AML-193 (cell line): ENCODE data around the gene AKT1S1.
"Not testable (repeated sequence)": the region's sequence is repeated elsewhere in the genome, so short reads cannot be mapped to it uniquely, and the experiment has no call there.

Experiments
- DNase-seq, 2 experiments: peaks; one replicate each; lab custom pipeline; 2025; lab: John Stamatoyannopoulos, UW

AKT1S1 gene

DNA sequence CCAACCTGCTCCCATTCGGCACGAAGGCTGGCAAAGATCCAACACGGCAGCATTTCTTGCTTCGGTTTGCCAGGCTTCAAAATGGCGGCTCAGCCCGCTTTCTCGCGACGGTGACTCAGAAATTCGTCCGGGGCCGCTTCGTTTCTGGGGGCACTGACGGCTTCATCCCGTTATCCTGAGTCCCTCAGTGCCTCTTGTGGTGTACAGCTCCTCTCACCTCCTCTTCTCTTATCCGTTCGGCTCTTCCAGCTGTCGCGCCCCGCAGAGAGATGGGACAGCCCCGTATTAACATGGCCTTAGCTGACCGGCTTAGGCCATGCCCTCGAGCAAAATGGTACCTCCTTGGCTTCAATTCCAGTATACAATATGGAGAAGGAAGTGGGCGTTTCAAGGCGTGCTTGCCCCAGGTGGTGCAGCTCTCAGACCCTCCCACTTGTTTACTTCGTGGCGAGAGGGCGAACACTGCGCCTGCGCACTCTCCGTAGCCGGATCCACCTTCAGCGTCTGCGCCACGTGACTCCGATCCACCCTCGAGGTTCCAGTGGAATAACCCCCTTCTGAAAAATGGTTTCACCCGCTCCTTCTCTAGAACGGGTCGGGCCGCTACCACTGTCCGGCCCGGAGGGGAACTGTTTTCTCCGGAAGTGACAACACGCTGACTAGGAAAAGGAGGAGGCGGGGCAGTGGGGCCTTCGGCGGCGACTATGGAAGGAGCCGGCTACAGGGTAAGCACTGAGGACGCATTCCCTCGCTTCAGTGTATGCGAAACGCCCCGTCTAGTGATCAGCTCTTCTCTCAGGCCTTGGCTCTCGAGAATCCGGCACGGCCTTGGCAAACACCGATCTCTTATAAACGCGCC, at the start of gene AKT1S1, which contains the start of gene TBC1D17:
Gene AKT1S1 (minus strand): TSS at position 336 of the 859 bp plus-strand sequence. CDS start 4,060 bp downstream, outside the sequence.
Gene TBC1D17 (plus strand): TSS at position 683 of the 859 bp plus-strand sequence. CDS start 22 bp downstream, at position 705.
- peak; percentile 99 for DNase-seq

- no peak for DNase-seq
Observed at GRCh38 chr19:49926515-49926914, 49.4 kb upstream of the AKT1S1 start.

DNA sequence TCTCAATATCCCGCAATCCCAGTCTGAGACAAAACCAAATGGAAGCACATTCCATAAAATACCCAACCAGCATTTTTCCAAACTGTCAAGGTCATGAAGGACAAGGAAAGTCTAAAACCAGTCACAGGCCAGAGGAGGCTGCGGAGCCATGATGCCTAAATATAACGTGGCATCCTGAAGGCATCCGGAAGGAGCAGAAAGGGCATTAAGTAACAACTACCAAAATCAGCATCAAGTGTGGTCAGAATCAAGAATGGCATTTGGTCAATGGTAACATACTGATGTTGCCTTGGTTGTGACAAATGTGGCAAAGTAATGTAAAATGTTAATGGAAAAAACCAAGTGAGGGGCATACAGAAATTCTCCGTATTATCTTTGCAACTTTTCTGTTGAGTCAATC, 48.3 kb upstream of the AKT1S1 start:
- no peak for DNase-seq

GRCh38 chr19:49924881-49925210, 47.7 kb upstream of the AKT1S1 start:
- DNase-seq: not testable (repeated sequence)

- DNase-seq: no peak
Observed at GRCh38 chr19:49924004-49924880, 47.1 kb upstream of the AKT1S1 start.

DNA sequence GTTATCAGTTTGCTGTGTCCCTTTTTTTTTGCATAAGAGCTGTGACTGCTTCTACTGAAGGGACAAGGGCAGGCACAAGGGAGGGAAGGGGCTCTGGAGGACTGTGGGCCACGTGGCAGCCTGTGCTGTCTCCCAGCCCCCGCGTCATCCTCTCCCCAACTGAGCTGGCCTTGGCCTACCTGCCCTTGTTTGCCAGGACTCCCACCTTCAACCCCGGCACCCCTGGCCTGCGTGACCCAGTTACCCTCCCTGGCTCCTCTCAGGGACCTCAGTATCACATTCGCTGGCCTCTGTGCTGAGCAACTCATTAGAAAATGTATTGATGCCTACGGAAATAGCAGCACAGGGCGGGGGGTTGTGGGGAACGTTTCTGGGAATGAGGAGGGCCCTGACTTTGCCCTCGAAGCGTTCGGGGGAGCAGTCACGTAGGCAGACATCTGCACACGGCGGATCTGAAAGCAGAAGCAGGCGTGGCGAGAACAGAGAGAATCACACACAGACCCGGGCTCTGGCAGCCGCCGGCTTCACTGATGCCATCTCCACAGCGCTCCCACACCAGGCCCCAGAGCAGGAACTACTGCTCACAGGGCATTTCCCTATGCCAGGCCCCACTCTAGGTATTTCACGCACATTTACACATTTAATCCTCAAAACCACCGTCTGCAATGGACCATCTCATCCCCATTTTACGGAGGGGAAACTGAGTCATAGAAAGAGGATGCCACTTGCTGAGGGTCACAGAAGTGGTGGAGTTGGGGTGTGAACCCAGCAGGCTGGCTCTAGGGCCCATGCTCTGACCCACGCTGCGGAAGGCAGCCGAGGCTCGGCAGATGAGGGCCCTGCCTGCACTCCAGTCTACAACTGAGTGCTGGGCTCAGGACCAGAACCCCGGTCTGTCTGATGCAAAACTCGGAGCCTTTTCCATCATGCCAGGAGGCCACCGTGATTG, 46.2 kb upstream of the AKT1S1 start:
- DNase-seq: no peak

DNA sequence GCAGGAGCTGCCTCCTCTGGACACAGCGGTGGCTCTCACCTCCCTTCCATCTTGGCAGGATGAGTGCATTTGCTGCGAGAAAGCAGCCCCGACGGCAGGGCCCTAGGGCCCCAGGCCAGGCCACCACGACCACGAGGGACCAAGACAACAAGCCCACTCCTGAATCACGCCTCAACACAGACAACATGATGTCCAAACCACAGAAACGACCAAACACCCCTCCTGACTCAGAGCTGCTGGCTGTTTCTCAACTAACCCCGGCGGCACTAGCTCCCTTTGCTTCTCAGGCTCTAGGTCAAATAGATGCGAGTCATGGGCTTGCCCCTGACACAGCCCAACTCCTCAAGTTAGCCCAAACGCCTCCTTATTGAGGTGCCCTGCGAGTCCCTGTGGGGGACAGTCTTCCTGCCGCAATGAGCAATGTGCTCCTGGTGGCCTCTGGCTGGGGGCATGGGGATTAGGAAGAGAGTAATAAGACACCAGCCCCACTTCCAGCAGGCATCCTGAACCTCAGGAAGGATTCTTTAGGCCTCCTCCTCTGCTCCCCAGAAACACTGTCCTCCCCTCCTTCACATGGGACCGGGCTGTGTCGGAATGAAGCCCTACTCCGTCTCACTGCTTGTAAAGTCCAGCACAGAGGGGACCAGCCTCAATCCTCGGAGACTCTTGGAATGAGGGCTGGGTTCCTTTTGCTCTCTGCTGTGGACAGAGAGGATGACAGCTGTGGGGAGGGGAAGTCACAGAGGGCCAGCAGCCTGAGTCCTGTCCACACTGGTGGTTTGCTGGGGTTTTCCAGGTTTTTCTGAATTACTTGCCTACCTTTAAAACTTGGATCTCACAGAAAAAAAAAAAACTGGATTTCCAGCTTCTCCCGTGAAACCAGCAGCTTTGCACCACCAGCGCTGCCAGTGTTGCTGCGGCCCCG, 45.0 kb upstream of the AKT1S1 start:
- no peak for DNase-seq

GRCh38 chr19:49920624-49921363, 43.6 kb upstream of the AKT1S1 start:
- no peak for DNase-seq

- no peak for DNase-seq
Observed at GRCh38 chr19:49918089-49918488, 40.9 kb upstream of the AKT1S1 start.

DNA sequence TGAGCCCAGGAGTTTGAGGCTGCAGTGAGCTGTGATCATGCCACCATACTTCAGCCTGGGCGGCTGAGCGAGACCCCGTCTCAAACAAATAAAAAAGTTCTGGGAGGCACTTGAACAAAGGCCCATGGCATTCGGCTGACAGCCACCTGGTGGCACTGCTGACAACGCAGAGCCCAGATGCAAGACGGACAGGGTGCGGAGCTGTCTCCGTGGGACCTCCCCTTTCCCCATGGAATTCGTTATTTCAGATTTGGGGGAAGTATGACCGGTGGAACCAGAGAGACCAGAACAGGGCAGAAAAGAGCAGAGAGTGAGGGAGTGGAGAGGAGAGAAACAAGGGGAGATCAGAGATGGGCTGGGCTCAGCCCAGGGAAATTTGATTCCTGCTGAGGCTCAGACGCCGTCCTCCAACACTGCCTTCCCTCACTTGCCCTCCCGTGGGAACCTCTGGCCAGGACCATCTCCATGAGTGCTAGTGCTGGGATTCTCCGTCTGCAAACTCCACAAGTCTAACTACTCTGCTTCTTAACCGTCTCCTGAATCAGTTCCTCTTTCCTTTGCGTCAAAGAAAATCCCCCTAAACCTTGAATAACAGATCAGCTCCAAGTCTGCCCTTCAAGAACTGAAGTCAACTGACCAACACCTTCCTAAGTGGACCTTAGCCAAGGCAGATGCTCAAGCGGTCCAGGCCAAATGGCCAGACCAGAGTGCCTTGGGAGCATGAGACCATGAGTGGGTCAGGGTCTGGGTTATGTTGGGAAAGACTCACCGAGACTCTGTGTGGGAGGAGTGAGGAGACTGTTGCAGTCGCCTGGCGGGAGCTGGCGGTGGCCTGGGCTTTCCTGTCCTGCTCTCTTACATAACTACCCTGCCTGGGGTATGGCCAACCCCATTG, 39.9 kb upstream of the AKT1S1 start:
- DNase-seq: no peak

DNA sequence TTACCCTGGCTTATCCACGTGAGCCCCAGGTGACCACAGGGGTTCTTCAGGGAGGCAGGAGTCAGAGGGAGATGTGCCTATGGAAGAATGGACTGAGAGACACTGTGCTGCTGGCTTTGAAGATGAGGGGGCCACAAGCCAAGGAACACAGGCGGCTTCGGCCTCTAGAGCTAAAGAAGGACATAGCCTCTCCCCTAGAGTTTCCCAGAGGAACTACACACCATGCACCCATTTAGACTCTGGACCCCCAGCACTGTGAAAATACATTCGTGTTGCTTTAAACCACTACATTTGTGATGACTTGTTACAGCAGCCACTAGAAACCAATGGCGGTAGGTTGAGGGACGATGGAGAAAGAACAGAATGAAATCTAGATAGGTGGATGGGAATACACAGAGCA, 38.1 kb upstream of the AKT1S1 start:
- DNase-seq: no peak

GRCh38 chr19:49913720-49914119, 36.6 kb upstream of the AKT1S1 start:
- DNase-seq: no peak

- DNase-seq: no peak
Observed at GRCh38 chr19:49912965-49913685, 36.0 kb upstream of the AKT1S1 start.

DNA sequence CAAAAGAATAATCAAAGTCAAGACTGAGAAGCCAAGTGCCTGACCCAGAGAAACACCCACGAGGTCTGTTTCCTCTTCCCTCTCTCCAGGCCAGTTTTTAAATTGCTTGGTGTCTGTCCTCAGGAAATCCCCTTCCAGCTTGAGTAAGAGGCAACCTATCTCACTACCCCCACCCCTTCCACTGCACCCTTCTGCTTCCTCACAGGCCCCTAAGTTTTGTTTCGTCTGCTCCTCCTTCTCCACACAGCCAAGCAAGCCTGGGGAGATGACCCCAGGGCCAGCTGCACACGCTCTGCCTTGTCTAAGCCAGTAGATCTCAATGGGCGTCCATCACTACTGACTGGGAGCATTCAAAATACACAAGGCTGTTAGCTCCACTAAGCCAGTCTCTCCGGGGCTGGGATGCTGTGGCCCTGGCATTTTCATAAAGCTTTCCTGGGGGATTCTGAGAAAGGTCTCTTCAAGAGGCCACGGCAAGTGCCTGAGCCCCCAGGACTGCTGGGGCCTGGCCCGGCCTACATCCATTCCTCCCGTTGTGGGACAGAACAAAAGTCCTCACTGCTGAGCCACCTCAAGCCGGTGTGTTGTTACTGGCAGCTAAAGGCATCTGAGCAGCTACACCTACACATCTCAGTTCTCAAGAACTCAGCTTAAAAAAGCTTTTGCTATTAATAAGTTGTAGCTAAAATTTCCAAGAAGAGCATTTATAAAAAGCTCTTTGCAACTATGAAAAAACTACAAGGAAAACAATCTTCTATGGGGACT, 34.4 kb upstream of the AKT1S1 start:
- DNase-seq: peak; percentile 24 to 38

DNA sequence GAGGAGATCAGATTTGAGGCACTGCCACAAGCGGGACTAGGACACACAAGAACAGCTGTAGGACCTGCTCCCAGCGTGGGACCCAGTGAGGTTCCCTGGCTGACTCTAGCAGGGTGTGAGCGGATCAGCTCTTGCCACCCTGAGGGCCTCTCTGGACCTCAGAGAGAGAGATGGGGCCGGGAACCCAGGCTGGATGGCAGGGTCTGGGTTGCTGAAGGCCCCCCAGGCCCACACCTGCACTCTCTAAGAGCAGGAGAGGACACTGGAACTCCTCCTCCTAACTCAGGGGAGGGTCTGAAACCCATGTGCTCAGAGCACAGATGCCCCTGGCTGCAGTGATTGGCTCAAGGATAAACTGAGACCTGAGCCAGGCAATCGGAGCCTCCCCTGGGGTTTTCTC, 33.0 kb upstream of the AKT1S1 start:
- DNase-seq: no peak

GRCh38 chr19:49908480-49909420, 31.6 kb upstream of the AKT1S1 start:
- DNase-seq: no peak
